ENCODE measurements around the gene NRG3.

- TF ChIP-seq ZNF274 (IDR thresholded peaks at IDR 0.05; ENCODE audit: low read depth, low read length) (no peak), YY1 (IDR thresholded peaks at IDR 0.05; ENCODE audit: insufficient read depth, insufficient read length) (no peak), SUZ12 (IDR thresholded peaks at IDR 0.05; ENCODE audit: extremely low read depth, insufficient read depth, insufficient read length) (no peak)
Measured at GRCh38 chr10:82961864-82962263, 1086.9 kb downstream of the NRG3 start.

All from NT2/D1 (cell line).